Neural cell (in vitro differentiated cells): ENCODE measurements around the gene SLC41A1.

Experiments
- EZH2 ChIP-seq: fragments of 200-600, 300-800 bp; shearing (Covaris generic), sonication (generic); IDR thresholded peaks from 2 replicates; pipeline ENCODE4 v1.6.1; 2014; ENCODE audit warnings: antibody characterized with exemption, low read length, borderline replicate concordance, mild to moderate bottlenecking; ENCODE audit not compliant: insufficient read depth, poor library complexity, severe bottlenecking
- TF ChIP-seq, protein P1 (sequence below): fragments of 450-650 bp; IDR thresholded peaks from 2 replicates; pipeline ENCODE4 v1.5.1; 2014; ENCODE audit warnings: antibody characterized with exemption, mild to moderate bottlenecking, moderate library complexity; ENCODE audit not compliant: poor library complexity, severe bottlenecking

DNA sequence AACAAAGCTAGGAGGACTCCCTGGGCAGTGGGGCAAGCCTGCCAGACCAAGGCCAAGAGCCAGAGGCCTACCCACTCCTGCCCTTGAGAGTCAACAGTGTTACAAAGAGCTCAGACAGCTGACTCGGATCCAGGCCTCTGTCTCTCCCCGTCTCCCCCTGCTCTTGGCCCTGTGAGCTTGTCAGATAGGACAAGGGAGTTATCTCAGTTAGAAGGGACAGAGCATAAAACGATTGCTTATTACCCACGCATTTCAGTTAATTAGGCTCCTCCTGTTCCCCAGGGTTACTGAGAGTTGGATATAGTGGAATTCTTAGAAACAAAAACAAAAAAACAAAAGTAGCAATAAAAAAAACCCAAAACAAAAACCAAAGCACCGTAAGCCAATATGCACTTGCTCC is 1.3 kb downstream of the SLC41A1 start:
- TF ChIP-seq, protein P1, sequence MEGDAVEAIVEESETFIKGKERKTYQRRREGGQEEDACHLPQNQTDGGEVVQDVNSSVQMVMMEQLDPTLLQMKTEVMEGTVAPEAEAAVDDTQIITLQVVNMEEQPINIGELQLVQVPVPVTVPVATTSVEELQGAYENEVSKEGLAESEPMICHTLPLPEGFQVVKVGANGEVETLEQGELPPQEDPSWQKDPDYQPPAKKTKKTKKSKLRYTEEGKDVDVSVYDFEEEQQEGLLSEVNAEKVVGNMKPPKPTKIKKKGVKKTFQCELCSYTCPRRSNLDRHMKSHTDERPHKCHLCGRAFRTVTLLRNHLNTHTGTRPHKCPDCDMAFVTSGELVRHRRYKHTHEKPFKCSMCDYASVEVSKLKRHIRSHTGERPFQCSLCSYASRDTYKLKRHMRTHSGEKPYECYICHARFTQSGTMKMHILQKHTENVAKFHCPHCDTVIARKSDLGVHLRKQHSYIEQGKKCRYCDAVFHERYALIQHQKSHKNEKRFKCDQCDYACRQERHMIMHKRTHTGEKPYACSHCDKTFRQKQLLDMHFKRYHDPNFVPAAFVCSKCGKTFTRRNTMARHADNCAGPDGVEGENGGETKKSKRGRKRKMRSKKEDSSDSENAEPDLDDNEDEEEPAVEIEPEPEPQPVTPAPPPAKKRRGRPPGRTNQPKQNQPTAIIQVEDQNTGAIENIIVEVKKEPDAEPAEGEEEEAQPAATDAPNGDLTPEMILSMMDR = no peak
- no peak for TF ChIP-seq EZH2
